ENCODE measurements around the gene USO1. TPM values are rescaled to one million over a fixed set of nuclear protein-coding genes. Genes with fewer than 3 reads are reported as not detected.

The USO1 gene
- total and polyA plus RNA-seq, 2 of the 8 experiments (the other 6 are each of a cell fraction or from before 2014, with no cell fraction given): 57.3 to 198 TPM

DNA sequence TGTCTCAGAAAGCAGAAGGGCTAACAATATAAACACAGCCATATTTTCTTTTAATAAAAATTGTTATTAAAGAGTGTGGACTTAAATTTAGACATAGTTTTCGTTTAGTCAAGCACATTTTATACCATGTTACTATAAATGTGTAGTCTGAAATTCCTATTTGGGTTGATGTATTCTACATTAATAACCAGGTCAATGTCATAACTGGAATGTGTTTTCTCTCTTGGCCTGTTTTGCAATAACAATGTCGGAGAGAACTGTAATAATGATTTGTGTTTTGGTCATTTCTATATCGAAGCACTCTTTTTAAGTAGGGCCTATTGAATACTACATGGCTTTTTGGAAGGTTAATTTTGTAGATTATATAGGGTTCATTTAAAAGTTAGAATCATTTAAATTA lies 5.5 kb downstream of the USO1 start:
- Histone ChIP-seq H3K79me1 (ENCODE audit: low read depth, low read length) (no peaks in the 10 kb centered on the region), H4K20me1 (replicated peaks in 1 of 2; ENCODE audit: control insufficient read depth in 1 of 2, insufficient read depth in 2 of 2, low read length in 2 of 2) (peaks cover 0 to 2% of the 10 kb centered on the region in 2 experiments), H3K9ac (replicated peaks in 1 of 4; ENCODE audit: extremely low read depth in 1 of 4, low read depth in 3 of 4, low read length in 3 of 4) (no peak overlapping the region), H3K9me3 (ENCODE audit: insufficient read depth in 2 of 2, low read depth in 1 of 2, low read length in 1 of 2) (no peaks in the 10 kb centered on the region; a peak in 1 of 4 replicates), H3K79me2 (ENCODE audit: control insufficient read depth in 1 of 2, insufficient read depth in 2 of 2, low read length in 2 of 2) (peaks cover 27 to 93% of the 10 kb centered on the region in 2 experiments), H3K4me3 (ENCODE audit: extremely low read depth in 1 of 4, insufficient read depth in 2 of 4, low read depth in 3 of 4, low read length in 4 of 4) (no peak overlapping the region), H2BK12ac (ENCODE audit: low read depth, low read length) (no peak overlapping the region), H2BK15ac (ENCODE audit: low read length) (no peak overlapping the region), H3K4ac (replicated peaks; ENCODE audit: insufficient read length, low read depth, low read length) (no peak overlapping the region), H4K91ac (replicated peaks; ENCODE audit: insufficient read length, low read length) (no peak overlapping the region), H3K27me3 (replicated peaks in 1 of 4; ENCODE audit: control insufficient read depth in 3 of 4, extremely low read depth in 1 of 4, insufficient read depth in 3 of 4, low read length in 3 of 4) (no peaks in the 10 kb centered on the region), H3K14ac (ENCODE audit: insufficient read length) (no peak overlapping the region), H3K4me2 (ENCODE audit: insufficient read depth in 1 of 2, low read depth in 2 of 2, low read length in 2 of 2) (no peak overlapping the region), H2AK5ac (ENCODE audit: low read depth, low read length) (no peak overlapping the region), H4K8ac (ENCODE audit: extremely low read depth, insufficient read depth, low read length) (no peak overlapping the region), H2AFZ (ENCODE audit: low read length) (no peak overlapping the region), H3K36me3 (ENCODE audit: control insufficient read depth in 2 of 4, insufficient read depth in 4 of 4, low read length in 3 of 4) (no peaks in the 10 kb centered on the region; a peak in 1 of 8 replicates), H3K56ac (replicated peaks; ENCODE audit: insufficient read length, low read depth, low read length) (no peak overlapping the region), H3K27ac (ENCODE audit: low read depth, low read length) (no peak overlapping the region), H3K23me2 (ENCODE audit: low read depth, low read length) (no peaks in the 10 kb centered on the region; the same call in 1 of the 2 replicates), H4K5ac (ENCODE audit: insufficient read length, low read depth, low read length) (no peak overlapping the region), H3K23ac (ENCODE audit: insufficient read length) (no peak overlapping the region), H2BK120ac (replicated peaks; ENCODE audit: low read depth, low read length) (no peak overlapping the region), H3K18ac (ENCODE audit: extremely low read depth, low read length) (no peak overlapping the region), H2BK5ac (ENCODE audit: low read depth, low read length) (no peak overlapping the region), H3K4me1 (replicated peaks in 1 of 4; ENCODE audit: control insufficient read depth in 3 of 4, insufficient read depth in 4 of 4, low read length in 3 of 4) (peaks cover 0 to 8% (median 0%) of the 10 kb centered on the region in 4 experiments; a peak in 4 of 7 replicates), H2BK20ac (ENCODE audit: low read length) (no peak overlapping the region)
- ChIA-PET CTCF (ENCODE audit: partially characterized antibody) (interaction anchor here (0.7 to 1.4 kb wide), 2 partner anchors 11 to 16 kb away, joined by 3 to 4 read pairs; no protein-coding TSS in a partner anchor), POLR2A (ENCODE audit: partially characterized antibody) (interaction anchor here (10.3 kb wide), 1 partner anchor 60 kb away, joined by 117 read pairs; the partner anchor contains the start of gene G3BP2)
- no peak for TF ChIP-seq CHD1 (IDR thresholded peaks at IDR 0.05; ENCODE audit: low read depth, low read length)
- TF ChIP-seq BCL11A (IDR thresholded peaks at IDR 0.05; ENCODE audit: low read depth in 2 of 2, low read length in 2 of 2): no peak
- no peak for TF ChIP-seq JUND (IDR thresholded peaks at IDR 0.05; ENCODE audit: low read length)
- FAIRE-seq: no peak
- no peak for DNase-seq (ENCODE audit: low read depth in 1 of 2, low spot score in 2 of 2)
- WGBS, 2 experiments (ENCODE audit: extremely low coverage in 1 of 2, insufficient coverage in 1 of 2, insufficient read length in 1 of 2, insufficient replicate concordance in 2 of 2, low coverage in 1 of 2, low lambda C conversion rate in 2 of 2, missing lambda C conversion rate in 1 of 2): 90% methylated on average over 3 of the region's 3 CpGs; no CpG with 5 or more reads in 1 of the 2 experiments
